ENCODE results near the gene MLPH. TPM values are rescaled to one million over a fixed set of nuclear protein-coding genes. Genes with fewer than 3 reads are reported as not detected.

The MLPH gene
- total RNA-seq, 1 donor from 2014 or later = 14.8 TPM

GRCh38 chr2:237530472-237531433 is 43.7 kb downstream of the MLPH start:
- no peak for DNase-seq (ENCODE audit: extremely low spot score, unreplicated experiment)
- no peak overlapping the region for H3K4me3 Mint-ChIP-seq
- no peaks in the 10 kb centered on the region for H3K9me3 Mint-ChIP-seq
- no peak overlapping the region for H3K27ac Mint-ChIP-seq
- no peaks in the 10 kb centered on the region for H3K27me3 Mint-ChIP-seq
- H3K36me3 Mint-ChIP-seq = no peaks in the 10 kb centered on the region
- TF ChIP-seq CTCF (conservative IDR thresholded peaks at IDR 0.05) = no peak
- peaks cover 10% of the 10 kb centered on the region for H3K4me1 Mint-ChIP-seq (ENCODE audit: unreplicated experiment)

GRCh38 chr2:237532160-237532559 is 45.1 kb downstream of the MLPH start:
- TF ChIP-seq CTCF (conservative IDR thresholded peaks at IDR 0.05) = no peak
- Mint-ChIP-seq H3K27ac (no peak overlapping the region), H3K9me3 (no peaks in the 10 kb centered on the region), H3K36me3 (no peaks in the 10 kb centered on the region), H3K4me1 (ENCODE audit: unreplicated experiment) (peaks cover 11% of the 10 kb centered on the region), H3K4me3 (no peak overlapping the region), H3K27me3 (no peaks in the 10 kb centered on the region)
- DNase-seq (ENCODE audit: extremely low spot score, unreplicated experiment) = no peak

GRCh38 chr2:237533668-237534161 is 46.7 kb downstream of the MLPH start:
- no peaks in the 10 kb centered on the region for H3K9me3 Mint-ChIP-seq

DNA sequence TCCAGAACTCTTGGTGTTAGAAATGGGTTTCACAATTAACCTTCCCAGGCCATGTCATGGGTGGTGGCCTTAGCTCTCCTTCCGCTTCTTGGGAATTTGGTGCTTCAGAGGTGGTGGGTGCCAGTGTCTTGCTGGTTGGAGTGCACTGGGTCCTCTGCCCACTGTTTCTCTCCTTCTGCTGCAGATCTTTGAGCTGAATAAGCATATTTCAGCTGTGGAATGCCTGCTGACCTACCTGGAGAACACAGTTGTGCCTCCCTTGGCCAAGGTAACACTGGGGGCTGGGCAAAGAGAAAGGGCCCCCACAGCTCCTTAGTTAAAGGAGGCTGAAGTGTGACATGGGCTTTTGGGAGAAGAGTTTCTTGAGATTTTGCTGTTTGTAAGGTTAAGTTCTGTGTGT is 47.3 kb downstream of the MLPH start:
- no peak for DNase-seq (ENCODE audit: extremely low spot score, unreplicated experiment)

More at GRCh38 chr2:237533668-237534161, 46.7 kb downstream of the MLPH start:
- DNase-seq (ENCODE audit: extremely low spot score, unreplicated experiment) = no peak
- H3K36me3 Mint-ChIP-seq = no peaks in the 10 kb centered on the region
- TF ChIP-seq CTCF (conservative IDR thresholded peaks at IDR 0.05) = no peak
- no peaks in the 10 kb centered on the region for H3K27me3 Mint-ChIP-seq
- H3K4me3 Mint-ChIP-seq = no peak overlapping the region
- peaks cover 18% of the 10 kb centered on the region for H3K4me1 Mint-ChIP-seq (ENCODE audit: unreplicated experiment)
- H3K27ac Mint-ChIP-seq = no peak overlapping the region

More for the DNA sequence above, 47.3 kb downstream of the MLPH start:
- no peak for TF ChIP-seq CTCF (conservative IDR thresholded peaks at IDR 0.05)
- Mint-ChIP-seq H3K9me3 (no peaks in the 10 kb centered on the region), H3K27ac (no peak overlapping the region), H3K36me3 (no peaks in the 10 kb centered on the region), H3K4me3 (no peak overlapping the region), H3K27me3 (no peaks in the 10 kb centered on the region), H3K4me1 (ENCODE audit: unreplicated experiment) (peaks cover 19% of the 10 kb centered on the region)
